GM19324 (cell line): ENCODE data around the gene C1orf21.

ENCODE experiments used
- ATAC-seq: cut with Tn5 transposase; IDR thresholded peaks from one replicate; pipeline ENCODE4 v1.9.1; 2021; ENCODE audit warnings: mild to moderate bottlenecking, moderate library complexity; ENCODE audit not compliant: unreplicated experiment, low FRiP score

Gene C1orf21

GRCh38 chr1:184479435-184480167, 92.8 kb downstream of the C1orf21 start:
- ATAC-seq, result no peak

DNA sequence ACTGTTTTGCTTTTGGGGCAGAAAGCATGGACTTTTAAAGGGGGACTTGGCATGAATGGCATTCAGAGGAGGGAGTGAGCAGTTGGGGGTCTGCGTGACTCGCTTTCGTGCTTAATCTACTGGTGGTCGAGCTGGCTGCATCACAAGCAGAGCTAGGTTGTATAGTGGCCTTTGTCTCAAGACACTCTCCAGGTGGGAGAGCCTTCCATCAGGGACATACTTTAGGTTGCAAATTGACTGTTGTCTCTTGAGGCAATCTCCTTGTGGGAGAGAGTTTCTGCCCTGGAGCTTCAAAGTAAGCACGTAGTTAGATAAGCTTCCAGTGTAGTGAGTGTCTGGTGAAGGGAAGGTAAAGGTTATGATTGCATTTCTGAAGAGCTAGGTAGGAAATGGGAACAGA, 93.9 kb downstream of the C1orf21 start:
- ATAC-seq, result no peak

DNA sequence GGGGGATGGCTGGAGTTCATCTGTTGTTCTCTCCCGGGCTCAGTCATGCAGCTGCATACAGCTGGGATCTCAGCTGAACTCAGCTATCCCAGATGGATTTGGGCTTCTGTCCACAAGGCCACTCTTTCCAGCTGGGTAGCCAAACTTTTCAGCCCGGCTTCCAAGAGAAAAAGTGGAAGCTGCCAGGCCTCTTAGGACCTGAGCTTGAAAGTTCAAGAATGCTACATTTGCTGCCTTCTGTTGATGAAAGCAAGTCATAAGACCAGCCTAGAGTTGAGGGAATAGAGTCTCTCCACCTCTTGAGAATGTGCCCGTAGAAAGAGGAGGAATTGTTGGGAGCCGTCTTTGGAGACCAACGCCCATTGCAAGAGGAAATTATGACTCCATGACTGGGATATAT, 95.3 kb downstream of the C1orf21 start:
- no peak for ATAC-seq

GRCh38 chr1:184483101-184483683, 96.4 kb downstream of the C1orf21 start:
- ATAC-seq, result no peak

DNA sequence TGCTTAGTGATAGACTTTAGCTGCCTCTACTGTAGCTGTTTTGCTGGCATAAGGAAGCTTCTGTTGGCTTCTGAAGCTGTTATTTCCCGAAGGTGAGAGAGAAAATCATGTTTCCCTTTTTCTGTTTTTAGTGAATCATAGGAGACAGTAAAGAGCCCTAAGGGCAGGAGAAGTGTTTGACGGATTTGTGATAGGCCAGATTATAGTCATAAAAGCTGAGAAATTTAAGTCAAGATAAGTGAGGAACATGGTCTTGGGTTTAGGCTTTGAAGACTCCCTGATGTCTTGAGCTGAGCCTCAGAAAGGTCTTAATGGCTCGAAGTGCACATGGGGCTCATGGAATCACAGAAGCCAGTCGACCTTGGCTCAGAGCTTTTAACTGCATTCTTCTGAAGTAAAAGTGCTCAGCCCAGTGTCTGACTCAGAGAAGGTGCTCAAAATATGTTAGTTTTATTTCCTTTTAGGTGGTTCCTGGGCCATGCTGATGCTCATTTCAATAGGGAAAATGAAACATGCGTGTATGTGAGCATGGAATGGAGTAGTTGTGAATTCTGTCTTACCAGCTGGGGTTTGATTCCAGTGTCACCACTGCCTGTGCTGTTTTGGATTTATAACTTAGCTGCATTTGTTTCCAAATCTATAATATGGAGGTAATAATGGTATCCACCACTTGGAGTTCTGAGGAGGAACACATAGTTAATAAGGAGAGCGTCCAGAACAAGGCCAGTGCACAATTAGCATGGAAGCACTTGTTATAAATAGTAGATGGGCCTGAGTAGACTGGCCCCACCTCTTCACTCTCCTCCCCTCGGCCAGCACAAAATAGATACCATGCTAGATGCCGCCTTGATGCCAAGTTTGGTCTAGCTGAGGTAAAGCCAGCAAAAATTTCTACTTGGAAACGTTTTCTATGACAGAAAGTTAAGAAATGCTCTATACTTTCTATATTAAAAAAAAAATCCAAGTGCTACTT, 99.2 kb downstream of the C1orf21 start:
- ATAC-seq, result no peak

DNA sequence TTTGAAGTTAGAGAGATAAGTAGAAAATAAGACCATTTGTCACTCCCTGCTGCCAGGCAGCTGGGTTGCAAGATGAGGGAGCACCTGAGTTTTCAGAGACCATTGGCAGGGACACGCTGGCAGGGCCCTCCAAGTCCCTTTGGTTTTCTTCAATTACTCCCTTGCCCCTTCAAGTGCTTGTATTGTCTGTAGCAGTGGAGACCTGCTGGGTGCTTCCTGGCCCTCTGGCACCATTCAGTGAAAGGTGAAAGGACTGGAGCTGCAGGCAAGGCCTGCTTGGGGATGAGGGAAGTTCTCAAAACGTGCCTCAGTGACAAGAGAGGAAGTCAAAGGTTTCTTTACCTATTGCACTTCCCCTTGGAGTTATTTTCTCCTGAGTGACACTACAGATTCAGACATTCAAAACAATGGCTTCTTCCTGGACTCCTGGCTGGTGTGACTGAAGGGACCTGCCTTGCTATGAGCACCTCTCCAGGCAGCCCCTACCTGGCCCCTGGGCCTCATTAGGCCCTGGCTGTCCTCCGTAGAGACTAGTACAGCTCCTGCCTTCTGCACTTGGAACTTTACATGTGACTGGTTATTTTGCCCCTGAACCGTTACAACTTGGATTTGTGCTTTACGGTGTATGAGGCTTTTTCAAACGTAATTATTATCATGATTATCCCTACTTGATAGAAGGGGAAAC, 100.1 kb downstream of the C1orf21 start:
- ATAC-seq, result no peak

DNA sequence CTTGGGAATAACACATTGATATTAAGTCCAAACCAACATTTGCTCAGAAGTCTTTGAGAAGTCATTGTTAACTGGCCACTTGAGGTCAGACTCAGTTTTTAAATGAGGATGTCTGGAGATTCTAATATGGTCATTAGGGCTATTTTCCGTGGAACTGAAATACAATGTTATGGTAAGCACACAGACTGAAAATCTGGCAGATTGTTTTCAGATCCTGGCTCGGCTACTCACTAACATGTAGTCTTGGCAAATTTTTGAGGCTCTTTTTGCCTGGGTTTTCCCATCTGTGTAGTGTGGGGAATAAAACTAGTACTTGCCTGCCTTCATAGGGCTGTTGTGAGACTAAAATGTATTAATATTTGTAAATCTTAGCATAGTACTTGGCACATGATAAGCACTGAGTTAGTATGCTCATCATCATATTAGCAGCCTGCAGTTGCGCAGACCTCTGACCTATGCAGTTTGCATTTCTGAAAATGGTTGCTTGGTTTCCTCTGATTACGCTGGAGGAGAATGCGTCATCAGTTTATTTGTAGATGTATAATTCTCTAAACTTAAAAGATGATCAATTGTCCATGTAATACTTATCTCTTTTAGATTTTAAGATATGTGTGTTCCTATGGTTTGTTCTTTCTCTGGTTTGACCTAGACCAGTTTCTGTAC, 100.8 kb downstream of the C1orf21 start:
- ATAC-seq, result no peak

- ATAC-seq, result no peak
These were observed 103.1 kb downstream of the C1orf21 start for GRCh38 chr1:184489908-184490307.

- ATAC-seq, result no peak
These were observed 105.7 kb downstream of the C1orf21 start for GRCh38 chr1:184492536-184492935.

- no peak for ATAC-seq
These were observed 107.2 kb downstream of the C1orf21 start for GRCh38 chr1:184493987-184494388.

DNA sequence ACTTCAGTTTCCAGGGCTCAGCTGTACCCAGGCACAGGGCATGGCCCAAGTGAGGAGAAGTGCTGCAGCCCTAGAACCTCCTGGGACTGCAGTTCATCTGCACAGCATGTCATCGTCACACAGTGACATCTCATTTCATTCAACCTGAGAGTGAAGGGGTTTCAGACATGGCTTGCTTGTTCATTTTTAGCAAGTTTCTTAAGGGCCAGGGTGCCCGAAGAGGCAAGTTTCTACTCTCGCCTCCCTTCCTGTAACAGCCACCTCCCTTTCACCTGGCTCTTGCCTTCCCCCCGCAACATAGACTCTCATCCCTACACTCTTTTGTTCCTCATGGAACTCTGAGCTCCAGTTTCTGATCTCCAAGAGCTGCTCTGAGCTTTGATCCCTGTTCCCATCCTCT, 108.1 kb downstream of the C1orf21 start:
- ATAC-seq, result peak; percentile 87

GRCh38 chr1:184497959-184498723, 111.3 kb downstream of the C1orf21 start:
- ATAC-seq, result no peak

DNA sequence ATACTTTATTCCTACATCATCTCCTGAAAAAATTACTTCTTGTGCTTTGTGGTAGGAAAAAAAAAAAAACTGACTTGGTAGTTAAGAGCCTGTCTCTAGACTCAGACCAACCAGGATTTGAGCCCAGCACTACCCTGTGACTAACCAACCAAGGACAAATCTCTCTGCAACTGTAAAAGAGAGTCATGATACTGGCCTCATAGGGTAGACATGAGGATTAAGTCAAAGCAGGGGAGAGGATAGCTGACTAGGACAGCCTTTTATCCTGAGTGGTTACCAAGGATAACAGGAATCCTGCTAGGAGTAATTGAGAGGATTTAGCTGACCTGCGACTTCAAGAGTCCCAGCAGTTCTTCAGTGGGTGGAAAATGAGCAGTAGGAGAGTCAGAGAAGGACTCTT, 112.8 kb downstream of the C1orf21 start:
- ATAC-seq, result no peak

- no peak for ATAC-seq
These were observed 115.3 kb downstream of the C1orf21 start for GRCh38 chr1:184502161-184502560.

- no peak for ATAC-seq
These were observed 116.5 kb downstream of the C1orf21 start for GRCh38 chr1:184503221-184503749.

DNA sequence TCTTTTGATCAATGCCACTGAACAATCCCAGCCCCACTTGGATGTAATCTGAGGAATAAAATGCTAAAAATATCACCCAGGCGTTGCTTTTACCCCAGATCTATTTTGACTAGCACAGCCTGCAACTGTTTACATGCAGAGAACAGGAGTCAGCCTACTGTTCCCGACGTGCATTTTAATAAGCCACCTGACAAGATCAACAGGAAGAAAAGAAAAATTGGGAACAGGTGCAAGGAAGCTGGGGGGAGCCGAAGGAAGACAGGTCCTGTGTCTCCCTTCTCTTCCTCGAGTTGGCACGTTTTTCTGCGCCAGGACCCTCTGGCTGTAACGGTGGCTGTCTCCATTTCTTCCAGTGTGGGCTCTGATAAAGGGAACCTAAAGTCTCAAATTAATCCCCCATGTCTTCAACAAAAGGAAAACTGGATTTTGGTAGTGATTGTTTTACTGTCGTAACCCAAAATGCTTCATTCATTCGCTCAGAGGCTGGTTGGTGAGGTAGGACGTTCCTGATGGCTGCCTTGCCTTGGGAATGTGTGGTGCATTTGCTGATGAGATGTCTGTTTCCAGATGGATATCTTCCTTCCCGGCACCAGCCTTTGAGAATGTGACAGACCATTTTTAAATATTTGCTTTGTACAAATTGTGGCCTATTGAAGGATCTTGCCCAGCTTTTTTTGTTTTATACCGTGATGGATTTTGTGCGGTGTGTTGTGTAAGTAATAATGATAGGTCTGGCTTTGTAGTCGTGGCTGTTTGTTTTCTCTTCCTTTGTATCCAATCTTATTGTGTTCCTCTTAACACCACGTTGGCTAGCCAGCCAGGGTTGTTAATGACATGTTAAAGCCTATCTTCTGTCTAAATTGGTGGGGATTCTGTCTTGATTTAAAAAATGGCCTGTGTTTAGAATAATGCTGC, 117.5 kb downstream of the C1orf21 start:
- ATAC-seq, result no peak

DNA sequence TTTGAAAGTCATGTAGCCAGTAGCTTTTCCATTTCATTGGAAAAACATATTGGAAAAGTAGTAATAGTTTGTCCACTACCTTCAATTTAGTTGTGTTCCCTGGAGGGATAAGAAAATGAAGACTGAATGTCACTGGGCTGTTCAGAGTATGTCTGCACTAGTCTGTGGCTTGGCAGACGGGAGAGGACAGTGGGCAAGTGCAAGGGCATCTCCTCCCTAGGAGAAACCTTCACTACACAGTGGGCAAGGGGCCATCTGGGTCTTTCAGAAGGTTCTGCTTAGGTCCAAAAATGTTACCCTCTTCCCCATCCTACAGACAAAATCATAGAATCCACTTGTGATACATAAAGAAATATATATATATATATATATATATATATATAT, 118.1 kb downstream of the C1orf21 start:
- ATAC-seq, result no peak

DNA sequence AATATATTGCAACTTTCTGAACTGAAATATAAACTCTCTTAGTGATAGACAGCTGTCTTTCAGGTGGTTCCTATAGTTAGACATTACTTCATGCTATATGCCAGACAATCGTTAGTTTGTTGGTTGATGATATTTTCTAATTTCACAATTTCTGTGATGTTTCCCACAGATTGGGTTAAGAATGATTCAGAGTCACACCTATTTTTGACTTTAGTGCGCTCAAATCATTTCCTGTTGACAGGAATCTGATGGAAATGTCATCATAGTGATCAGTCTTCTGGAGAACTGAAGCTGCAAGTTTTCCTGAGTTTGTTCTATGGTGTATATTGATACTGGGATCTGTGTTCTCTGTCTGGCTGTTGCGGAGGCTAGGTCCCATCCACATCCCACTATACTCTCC, 119.7 kb downstream of the C1orf21 start:
- ATAC-seq, result no peak
